HTERT RPE-1 (cell line): ENCODE data around the gene CASP3.

Experiments
- in situ Hi-C: fragments of 300-500 bp; cut with MboI; formaldehyde crosslinking; loops from 4 replicates; pipeline ENCODE4 v1.14.3; 2020; ENCODE audit warnings: low sequenced_read_pairs

CASP3 gene

GRCh38 chr4:184649026-184649970 is at the start of gene CASP3, which contains the start of gene PRIMPOL:
TSS of gene CASP3 (minus strand) at chr4:184649447. CDS start at chr4:184638453, 10,994 bp downstream.
TSS of gene PRIMPOL (plus strand) at chr4:184649738. CDS start at chr4:184657141, 7,403 bp downstream.
- in situ Hi-C loops = no loop called here

- in situ Hi-C loops = no loop called here
Observed at GRCh38 chr4:184697956-184698355, 48.7 kb upstream of the CASP3 start.

- in situ Hi-C loops = no loop called here
Observed at GRCh38 chr4:184695178-184695896, 46.1 kb upstream of the CASP3 start.

- in situ Hi-C loops = no loop called here
Observed at GRCh38 chr4:184694412-184694956, 45.2 kb upstream of the CASP3 start.

GRCh38 chr4:184693056-184693455 is 43.8 kb upstream of the CASP3 start:
- in situ Hi-C loops = no loop called here

GRCh38 chr4:184689681-184690080 is 40.4 kb upstream of the CASP3 start:
- in situ Hi-C loops = no loop called here

GRCh38 chr4:184688447-184688846 is 39.2 kb upstream of the CASP3 start:
- in situ Hi-C loops = no loop called here

GRCh38 chr4:184688005-184688404 is 38.8 kb upstream of the CASP3 start:
- in situ Hi-C loops = no loop called here

GRCh38 chr4:184684491-184685189 is 35.4 kb upstream of the CASP3 start:
- in situ Hi-C loops = no loop called here

GRCh38 chr4:184681916-184682315 is 32.7 kb upstream of the CASP3 start:
- in situ Hi-C loops = no loop called here

GRCh38 chr4:184680698-184681097 is 31.5 kb upstream of the CASP3 start:
- in situ Hi-C loops = no loop called here

GRCh38 chr4:184675821-184676492 is 26.7 kb upstream of the CASP3 start:
- in situ Hi-C loops = no loop called here

- in situ Hi-C loops = no loop called here
Observed at GRCh38 chr4:184675018-184675417, 25.8 kb upstream of the CASP3 start.

GRCh38 chr4:184674011-184674410 is 24.8 kb upstream of the CASP3 start:
- in situ Hi-C loops = no loop called here

GRCh38 chr4:184672741-184673140 is 23.5 kb upstream of the CASP3 start:
- in situ Hi-C loops = no loop called here

GRCh38 chr4:184671101-184671500 is 21.9 kb upstream of the CASP3 start:
- in situ Hi-C loops = no loop called here

- in situ Hi-C loops = no loop called here
Observed at GRCh38 chr4:184669251-184669650, 20.0 kb upstream of the CASP3 start.

- in situ Hi-C loops = no loop called here
Observed at GRCh38 chr4:184668511-184669114, 19.4 kb upstream of the CASP3 start.

- in situ Hi-C loops = no loop called here
Observed at GRCh38 chr4:184668096-184668495, 18.8 kb upstream of the CASP3 start.

- in situ Hi-C loops = no loop called here
Observed at GRCh38 chr4:184666670-184667069, 17.4 kb upstream of the CASP3 start.
